NCI-H128 (cell line): ENCODE measurements around the gene C17orf100.

Experiments used
- DNase-seq: peaks from one replicate; lab custom pipeline; 2025; ENCODE audit not compliant: unreplicated experiment; lab: John Stamatoyannopoulos, UW

Gene C17orf100

GRCh38 chr17:6668219-6668618 is 16.7 kb downstream of the C17orf100 start:
- no peak for DNase-seq

GRCh38 chr17:6668727-6669425 is 17.3 kb downstream of the C17orf100 start:
- no peak for DNase-seq

- DNase-seq, result no peak
These were observed 18.1 kb downstream of the C17orf100 start for GRCh38 chr17:6669479-6670212.

DNA sequence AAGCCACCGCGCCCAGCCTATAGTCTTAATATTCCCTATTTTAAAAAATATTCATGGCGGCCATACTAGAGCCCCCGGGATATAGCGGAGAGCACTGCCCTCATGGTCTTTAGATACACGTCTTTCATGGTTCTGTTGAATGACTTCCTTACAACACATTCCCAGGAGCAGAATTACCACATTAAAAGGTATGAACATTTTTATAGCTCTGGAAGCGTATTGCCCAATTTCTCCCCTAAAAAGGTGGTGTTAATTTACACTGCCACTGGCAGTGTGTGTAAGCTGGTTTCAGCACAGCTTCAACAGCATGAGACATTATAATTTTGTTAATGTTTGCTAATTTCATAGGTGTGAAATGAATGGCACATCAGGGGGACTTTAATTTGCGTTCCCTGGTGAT is 19.0 kb downstream of the C17orf100 start:
- no peak for DNase-seq

GRCh38 chr17:6670999-6671398 is 19.4 kb downstream of the C17orf100 start:
- DNase-seq, result no peak

DNA sequence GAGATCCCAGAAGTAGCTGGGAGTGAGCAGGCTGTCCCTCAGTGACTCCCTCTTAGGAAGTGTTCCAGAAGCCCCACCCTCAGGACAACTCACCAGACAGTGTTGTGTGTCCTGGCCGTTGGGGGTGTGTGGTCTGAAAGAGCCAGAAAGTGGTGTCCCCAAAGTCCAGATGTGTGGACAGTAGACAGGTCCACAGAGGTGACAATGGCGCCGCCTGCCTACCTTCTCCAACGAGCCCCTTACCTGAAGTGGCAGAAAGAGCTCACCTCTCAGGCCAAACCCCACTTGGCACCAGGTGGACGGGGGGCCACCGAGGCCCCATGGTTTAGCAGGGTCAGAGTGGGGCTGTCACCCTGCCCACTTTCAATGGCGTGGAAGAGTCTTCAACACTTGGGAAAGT is 19.9 kb downstream of the C17orf100 start:
- DNase-seq, result no peak

GRCh38 chr17:6674586-6674985 is 23.0 kb downstream of the C17orf100 start:
- no peak for DNase-seq

DNA sequence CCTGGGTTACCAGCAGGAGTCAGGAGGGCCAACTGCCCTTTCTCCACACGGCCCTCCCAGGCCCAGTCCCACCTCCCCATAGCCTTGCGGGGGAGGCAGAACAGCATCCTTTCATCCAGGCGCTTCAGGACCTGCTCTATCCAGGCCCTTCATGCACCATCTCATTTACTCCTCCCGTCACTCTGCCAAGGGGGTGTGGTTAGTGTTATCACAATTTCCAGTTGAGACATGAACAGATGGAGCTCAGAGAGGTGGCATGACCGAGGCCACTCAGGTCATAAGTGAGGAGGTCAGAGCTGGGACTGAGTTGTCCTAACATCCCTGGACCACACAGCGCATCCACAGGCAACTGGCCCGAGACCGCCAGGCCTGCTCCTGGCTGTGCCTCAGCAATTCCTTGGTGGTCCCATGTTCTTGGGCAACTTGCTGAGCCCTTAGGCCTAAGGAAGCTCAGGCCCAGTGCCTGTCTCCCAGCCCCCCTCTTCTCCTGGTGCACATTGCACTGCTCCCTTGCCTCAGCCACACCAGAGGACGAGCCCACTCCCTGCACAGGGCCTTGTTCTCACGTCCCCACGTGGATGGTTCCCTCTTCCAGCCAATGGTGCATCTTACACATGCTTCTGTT is 23.8 kb downstream of the C17orf100 start:
- DNase-seq, result no peak

DNA sequence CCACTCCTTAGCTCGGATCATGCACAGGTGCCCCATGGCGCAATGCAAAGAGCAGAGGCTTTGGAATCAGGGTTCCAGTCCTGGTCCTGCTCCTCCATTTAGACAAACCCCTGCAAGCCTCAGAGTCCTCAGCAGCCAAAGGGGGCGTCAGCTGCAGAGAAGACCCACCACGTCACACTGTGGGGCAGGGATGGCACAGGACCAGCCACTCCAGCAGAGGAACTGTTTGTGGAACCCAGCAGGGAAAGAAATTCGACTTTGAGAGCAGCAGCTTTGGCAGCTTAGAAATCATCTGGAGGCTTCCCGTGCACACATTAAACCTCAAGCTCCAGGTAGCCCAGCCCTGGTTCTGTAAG is 25.2 kb downstream of the C17orf100 start:
- no peak for DNase-seq

DNA sequence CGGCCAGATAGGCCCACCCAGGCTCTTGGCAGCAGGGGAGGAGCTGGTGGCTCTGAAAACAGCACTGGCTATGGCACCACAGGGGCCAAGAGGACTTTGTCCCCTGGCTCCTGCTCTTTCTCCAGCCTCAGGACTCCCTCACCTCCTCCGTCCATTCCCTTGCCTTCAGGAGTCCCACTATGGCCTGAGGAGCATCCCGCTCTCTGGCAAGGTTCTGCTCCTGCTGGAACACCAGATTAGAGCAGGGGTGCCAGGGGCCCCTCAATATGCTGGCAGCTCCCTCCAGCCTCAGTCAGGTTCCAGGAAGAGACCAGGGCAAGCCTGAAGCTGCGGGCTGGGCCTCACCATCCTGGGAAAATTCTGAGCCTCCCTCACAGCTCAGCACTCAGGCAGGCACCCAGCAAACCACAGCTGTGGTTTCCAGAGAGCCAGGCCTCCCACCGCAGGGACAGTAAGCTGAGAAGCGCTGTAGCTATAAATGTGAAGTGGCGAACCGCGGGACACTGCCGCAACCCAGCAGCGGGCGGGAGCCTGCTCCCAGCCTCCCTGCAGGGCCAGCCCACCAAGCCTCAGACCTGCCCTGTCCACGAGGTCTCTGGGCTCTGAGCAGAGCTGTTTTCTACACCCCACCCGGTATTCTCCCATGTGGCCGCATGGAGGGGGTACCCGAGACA is 25.7 kb downstream of the C17orf100 start:
- DNase-seq, result no peak

DNA sequence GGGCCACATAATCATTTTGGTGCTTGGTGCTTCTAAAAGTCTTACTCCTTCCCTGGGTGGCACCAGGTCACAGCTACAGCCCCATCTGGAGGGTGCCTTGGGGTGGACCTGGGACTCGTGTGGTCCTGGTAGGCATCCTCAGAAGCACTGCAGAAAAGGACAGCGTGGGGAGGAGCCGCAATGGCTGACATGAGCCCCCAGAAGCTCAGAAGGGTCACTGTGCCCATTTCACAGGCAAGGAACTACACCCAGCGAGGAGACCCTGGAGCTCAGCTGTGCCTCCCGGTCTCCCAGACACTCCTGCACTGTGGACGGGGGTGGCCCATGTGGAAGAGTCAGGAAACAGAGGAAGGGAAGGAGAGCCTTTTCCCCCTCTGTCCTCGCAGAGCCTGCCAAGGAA is 26.4 kb downstream of the C17orf100 start:
- no peak for DNase-seq

DNA sequence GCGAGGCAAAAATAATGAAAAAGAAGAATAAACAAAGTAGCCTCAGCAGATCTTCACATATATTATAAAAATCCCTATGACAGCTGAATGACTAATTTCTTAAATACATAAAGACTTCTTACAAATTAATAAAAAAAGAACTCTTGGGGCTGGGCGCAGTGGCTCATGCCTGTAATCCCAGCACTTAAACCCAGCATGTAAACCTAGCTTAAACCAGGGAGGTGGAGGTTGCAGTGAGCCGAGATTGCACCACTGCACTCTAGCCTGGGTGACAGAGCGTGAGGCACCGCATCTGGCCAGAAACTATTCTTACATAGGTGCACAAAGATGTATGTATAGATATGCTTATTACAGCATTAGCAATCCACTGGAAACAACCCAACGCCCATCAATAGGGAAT is 27.7 kb downstream of the C17orf100 start:
- DNase-seq, result no peak

DNA sequence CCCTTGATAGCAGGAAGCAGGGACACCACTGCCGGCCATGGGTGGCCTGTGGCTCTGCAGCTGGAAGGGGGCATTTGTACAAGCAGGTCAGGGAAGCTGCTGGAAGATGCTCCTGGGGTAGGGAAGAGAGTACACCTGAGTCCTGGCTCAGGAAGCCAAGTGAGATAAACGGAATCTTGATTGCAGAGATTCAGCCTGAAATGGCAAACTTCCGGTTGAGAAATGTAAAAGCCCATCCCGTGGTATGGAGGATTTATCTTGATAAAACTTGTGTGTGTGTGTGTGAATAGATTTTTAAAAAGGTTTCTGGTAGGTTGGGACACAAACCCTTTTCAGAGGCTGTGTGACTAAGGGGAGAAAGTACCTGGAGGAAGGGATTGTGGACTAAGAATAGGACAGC is 29.6 kb downstream of the C17orf100 start:
- no peak for DNase-seq

DNA sequence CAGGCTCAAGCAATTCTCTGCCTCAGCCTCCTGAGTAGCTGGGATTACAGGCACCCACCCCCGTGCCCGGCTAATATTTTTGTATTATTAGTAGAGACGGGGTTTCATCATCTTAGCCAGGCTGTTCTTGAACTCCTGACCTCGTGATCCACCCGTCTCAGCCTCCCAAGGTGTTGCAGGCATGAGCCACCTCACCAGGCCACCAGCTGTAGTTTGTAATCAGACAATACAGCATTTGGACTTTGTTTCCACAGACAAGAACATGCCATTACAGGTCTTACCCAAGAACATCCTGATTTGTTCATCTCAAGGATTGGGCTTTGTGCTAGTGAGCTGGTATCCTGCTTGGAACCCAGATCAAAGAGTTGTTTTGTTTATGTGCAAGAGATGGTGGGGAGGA is 30.1 kb downstream of the C17orf100 start:
- no peak for DNase-seq

DNA sequence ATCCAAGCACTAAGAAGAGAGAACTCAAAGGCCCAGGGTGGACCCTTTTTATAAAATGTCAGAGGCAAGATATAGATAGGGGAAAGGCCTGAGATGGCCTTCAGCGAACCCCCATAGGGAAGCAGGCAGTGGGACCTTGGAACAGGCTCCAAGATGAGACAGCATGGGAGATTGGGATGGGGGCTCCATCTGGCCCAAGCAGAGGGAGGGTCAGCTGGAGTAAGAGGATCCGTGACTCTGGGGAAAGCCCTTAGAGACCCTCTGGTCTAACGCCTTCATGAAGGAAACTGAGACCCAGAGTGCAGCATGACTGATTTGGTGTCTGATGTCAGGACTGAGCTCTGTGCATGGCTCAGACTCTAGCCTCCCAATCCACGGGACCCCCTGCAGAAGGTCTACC is 30.8 kb downstream of the C17orf100 start:
- DNase-seq, result no peak

DNA sequence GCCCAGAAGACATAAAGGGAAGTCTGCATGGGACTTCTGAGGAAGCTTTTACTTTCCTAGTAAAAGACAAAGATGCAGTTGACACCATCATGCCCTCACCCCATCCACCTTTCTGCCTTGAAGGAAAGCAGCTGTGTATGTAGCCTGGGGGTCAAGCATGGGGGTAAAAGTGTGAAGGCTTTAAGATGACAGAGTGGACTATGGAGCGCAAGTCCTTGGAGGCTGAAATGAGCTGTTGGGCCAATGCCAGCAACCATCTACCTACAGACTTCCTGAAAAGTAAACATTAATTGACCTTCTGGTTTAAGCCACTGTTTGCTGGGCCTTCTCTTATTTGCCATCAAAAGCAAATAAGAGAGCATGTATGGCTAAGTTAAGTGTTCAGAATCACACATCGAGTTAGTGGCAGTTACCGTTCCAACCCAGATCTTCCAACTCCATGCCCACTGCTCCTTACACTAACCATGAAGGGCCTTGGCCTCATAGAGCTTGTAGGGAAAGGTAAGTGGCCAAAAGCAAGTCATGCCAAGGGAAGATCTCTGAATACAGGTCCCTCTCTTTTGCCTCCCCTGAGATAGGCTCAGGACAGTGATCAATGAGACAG is 31.6 kb downstream of the C17orf100 start:
- no peak for DNase-seq

DNA sequence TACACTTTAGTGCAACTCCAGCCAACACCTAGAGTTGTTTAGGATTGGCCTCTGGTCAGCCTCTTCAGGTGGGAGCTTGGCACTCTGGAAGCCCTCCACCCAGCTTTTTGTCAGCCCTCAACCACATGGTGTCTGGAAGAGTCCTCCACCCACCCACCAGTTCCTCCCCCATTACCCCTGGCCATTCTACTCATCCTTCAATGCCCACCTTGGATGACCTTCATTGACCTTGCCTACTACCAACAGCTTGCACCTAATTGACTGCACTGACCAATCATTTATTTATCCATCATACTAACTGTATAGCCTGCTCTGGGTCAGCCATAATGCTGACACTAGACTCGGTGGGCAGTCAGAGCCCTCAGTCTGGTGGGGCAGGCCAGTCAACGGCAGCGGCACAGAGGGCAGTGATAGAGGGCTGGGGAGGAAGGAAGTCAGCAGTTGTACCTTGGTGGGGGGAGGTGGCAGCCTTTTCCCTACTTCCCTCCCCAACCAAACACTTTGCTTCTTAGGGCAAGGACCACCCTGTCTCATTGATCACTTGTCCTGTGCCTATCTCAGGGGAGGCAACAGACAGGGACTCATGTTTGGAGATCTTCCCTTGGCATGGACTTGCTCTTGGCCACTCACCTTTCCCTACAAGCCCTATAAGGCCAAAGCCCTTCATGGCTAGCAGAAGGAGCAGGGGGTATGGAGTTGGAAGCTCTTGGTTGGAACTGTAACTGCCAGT is 32.3 kb downstream of the C17orf100 start:
- DNase-seq, result no peak

DNA sequence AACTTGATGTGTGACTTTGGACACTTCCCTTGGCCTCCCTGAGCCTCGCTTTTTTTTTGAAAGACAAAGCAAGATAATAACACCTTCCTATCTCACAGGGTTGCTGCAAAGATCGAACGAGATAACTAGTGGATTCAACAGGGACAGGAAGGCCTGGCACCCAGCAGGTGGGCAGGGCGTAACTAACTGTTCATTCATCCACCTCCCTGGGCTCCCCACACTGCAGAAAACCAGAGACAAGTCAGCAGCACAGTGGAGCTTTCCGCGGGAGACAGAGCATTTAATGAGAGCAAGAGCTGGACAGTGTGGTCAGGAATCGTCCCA is 32.9 kb downstream of the C17orf100 start:
- no peak for DNase-seq

GRCh38 chr17:6684881-6685767 is 33.6 kb downstream of the C17orf100 start:
- DNase-seq, result no peak

DNA sequence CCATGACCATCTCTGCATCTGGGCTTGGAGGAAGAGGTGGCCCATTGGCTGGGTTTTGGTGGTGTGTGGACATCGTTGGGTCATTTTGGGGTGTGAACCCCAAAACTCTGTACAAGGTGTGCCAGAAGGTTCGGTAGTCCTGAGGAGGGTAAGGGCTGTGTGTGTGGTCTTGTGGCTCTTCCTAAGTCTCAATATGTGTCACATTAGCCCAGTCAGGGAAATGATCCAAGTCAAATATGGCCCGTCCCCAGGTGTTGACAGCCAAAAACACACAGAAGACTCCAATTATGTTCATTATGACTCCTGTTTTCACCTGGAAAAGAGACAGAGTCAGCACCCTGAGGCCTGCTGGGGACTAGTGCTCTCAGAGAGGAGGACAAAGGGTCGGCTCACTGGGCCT is 34.5 kb downstream of the C17orf100 start:
- no peak for DNase-seq
